Fibroblast of lung (primary cell): ENCODE measurements around the gene CMIP. TPM values are rescaled to one million over a fixed set of nuclear protein-coding genes. Genes with fewer than 3 reads are reported as not detected.
A peak's percentile ranks its signal among the peaks of the same experiment; 100 is the strongest.
"Not testable (repeated sequence)": the region's sequence is repeated elsewhere in the genome, so short reads cannot be mapped to it uniquely, and the experiment has no call there.

ENCODE experiments used
- DNase-seq, 2 donors: peaks; one replicate each; pipeline versions ENCODE4 v3.0.0 to v3.0.0-alpha.2; 2010; ENCODE audit warnings: low read depth in 2 of 2
- H2AFZ ChIP-seq: 2 replicates; pipeline ENCODE4 v1.5.1; 2012; ENCODE audit warnings: low read length, control low read depth, inconsistent platforms
- H3K27ac ChIP-seq: 2 replicates; pipeline ENCODE4 v1.5.1; 2011; ENCODE audit warnings: low read length, control low read depth; ENCODE audit not compliant: insufficient read depth
- H3K27me3 ChIP-seq: 2 replicates; pipeline ENCODE4 v1.5.1; 2011; ENCODE audit warnings: mild to moderate bottlenecking, low read length; ENCODE audit not compliant: control insufficient read depth, insufficient read depth
- H3K36me3 ChIP-seq: 2 replicates; pipeline ENCODE4 v1.5.1; 2011; ENCODE audit warnings: low read length; ENCODE audit not compliant: control insufficient read depth, insufficient read depth
- H3K4me1 ChIP-seq: 2 replicates; pipeline ENCODE4 v1.5.1; 2011; ENCODE audit warnings: low read length; ENCODE audit not compliant: control insufficient read depth, insufficient read depth; ENCODE audit errors: extremely low read depth
- H3K4me2 ChIP-seq: 2 replicates; pipeline ENCODE4 v1.5.1; 2011; ENCODE audit warnings: low read length, control low read depth; ENCODE audit not compliant: insufficient read depth; ENCODE audit errors: extremely low read depth
- H3K4me3 ChIP-seq, 4 experiments: fragments of 200-600 bp in 1 of 4; sonication (generic) in 1 of 4; replicated peaks in 1 of 4; 2 replicates each; pipeline ENCODE4 v1.5.1; 2011 to 2016; ENCODE audit warnings: low read length in 4 of 4, low read depth in 3 of 4, mild to moderate bottlenecking in 3 of 4, control low read depth in 2 of 4, inconsistent platforms in 1 of 4, mixed read lengths in 1 of 4; ENCODE audit not compliant: insufficient read depth in 1 of 4; ENCODE audit errors: control extremely low read depth in 1 of 4
- H3K79me2 ChIP-seq: 2 replicates; pipeline ENCODE4 v1.5.1; 2012; ENCODE audit warnings: mild to moderate bottlenecking, low read length, inconsistent platforms; ENCODE audit not compliant: control insufficient read depth, insufficient read depth
- H3K9ac ChIP-seq: 2 replicates; pipeline ENCODE4 v1.5.1; 2011; ENCODE audit warnings: mild to moderate bottlenecking, low read length, control low read depth; ENCODE audit not compliant: insufficient read depth
- H3K9me3 ChIP-seq: 2 replicates; pipeline ENCODE4 v1.5.1; 2012; ENCODE audit warnings: low read depth, low read length; ENCODE audit not compliant: control insufficient read depth, insufficient read depth
- H4K20me1 ChIP-seq: 2 replicates; pipeline ENCODE4 v1.5.1; 2011; ENCODE audit warnings: low read length; ENCODE audit not compliant: control insufficient read depth, insufficient read depth; ENCODE audit errors: extremely low read depth
- EZH2 ChIP-seq: IDR thresholded peaks from 2 replicates; pipeline ENCODE4 v1.5.1; 2012; ENCODE audit warnings: low read length, control low read depth, mild to moderate bottlenecking; ENCODE audit errors: missing control alignments
- polyA plus RNA-seq, 2 donors: library from polyadenylated mRNA; depleted of rRNA in 1 of 2; stranded (reverse) in 1 of 2; unstranded in 1 of 2; fragments of >200 nt; gene quantifications; 2 replicates each; pipeline ENCODE4 v1.2.1, GENCODE V29; 2011 to 2012; ENCODE audit warnings: missing spikeins in 1 of 2
- total RNA-seq: library from RNA; depleted of rRNA; stranded (reverse); fragments of >200 nt; gene quantifications from 2 replicates; pipeline ENCODE4 v1.2.1, GENCODE V29; 2014
- TF ChIP-seq, protein P1 (sequence below), 2 donors: IDR thresholded peaks in 1 of 2; conservative IDR thresholded peaks in 1 of 2; 1 replicate in 1 of 2; 2 replicates in 1 of 2; pipeline ENCODE4 v1.5.1; 2011 to 2012; ENCODE audit warnings: low read length in 2 of 2, control low read depth in 1 of 2, inconsistent platforms in 1 of 2, low read depth in 1 of 2, mild to moderate bottlenecking in 1 of 2

CMIP gene
- total and polyA plus RNA-seq, 2 donors (not counting 1 experiment from before 2014, with no cell fraction given), result 1.9 to 5.1 TPM

DNA sequence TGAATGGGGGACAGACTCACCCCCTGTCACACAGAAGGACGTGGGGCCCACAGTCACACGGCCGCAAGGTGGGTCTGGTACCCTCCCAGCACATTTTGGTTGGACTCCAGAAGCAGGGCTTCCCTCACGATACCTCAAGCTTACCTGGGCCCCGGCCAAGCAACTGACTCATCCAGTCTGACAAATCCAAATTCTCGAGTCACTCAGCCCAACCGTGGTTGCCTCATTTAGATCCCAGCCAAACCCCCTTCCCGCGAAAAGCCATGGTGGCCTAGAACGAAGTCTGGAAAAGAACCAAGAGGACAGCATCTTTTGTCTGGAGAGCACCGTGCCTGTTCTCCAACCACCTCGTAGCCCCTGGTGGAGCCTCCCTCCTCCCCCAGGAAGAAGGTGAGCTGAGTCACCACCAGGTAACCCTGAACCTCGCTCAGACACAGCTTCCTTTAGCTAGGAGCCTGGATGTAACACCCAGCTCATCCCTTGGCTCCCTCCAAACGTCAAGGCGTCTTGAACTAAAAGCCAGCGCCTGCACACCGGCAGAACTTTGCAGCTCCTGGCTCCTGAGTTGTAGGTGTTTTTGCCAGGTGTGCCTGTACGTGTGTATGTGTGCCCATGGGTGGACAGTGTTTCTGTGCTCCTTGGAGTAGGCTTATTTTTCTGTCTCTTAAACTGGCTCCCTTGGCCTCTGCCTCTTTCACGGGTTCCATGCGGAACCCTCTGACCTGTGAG is 78.9 kb downstream of the CMIP start:
- Histone ChIP-seq H3K27me3 (no peaks in the 10 kb centered on the region), H2AFZ (no peak overlapping the region), H3K79me2 (peaks cover 2% of the 10 kb centered on the region), H3K27ac (no peak overlapping the region), H3K9me3 (no peaks in the 10 kb centered on the region), H3K36me3 (no peaks in the 10 kb centered on the region), H3K4me3 (no peak overlapping the region), H3K4me1 (peaks cover 3% of the 10 kb centered on the region), H3K9ac (no peak overlapping the region), H3K4me2 (no peak overlapping the region), H4K20me1 (no peaks in the 10 kb centered on the region)
- peak; percentile 74 to 90 for DNase-seq
- TF ChIP-seq EZH2, result no peak
- TF ChIP-seq, protein P1, sequence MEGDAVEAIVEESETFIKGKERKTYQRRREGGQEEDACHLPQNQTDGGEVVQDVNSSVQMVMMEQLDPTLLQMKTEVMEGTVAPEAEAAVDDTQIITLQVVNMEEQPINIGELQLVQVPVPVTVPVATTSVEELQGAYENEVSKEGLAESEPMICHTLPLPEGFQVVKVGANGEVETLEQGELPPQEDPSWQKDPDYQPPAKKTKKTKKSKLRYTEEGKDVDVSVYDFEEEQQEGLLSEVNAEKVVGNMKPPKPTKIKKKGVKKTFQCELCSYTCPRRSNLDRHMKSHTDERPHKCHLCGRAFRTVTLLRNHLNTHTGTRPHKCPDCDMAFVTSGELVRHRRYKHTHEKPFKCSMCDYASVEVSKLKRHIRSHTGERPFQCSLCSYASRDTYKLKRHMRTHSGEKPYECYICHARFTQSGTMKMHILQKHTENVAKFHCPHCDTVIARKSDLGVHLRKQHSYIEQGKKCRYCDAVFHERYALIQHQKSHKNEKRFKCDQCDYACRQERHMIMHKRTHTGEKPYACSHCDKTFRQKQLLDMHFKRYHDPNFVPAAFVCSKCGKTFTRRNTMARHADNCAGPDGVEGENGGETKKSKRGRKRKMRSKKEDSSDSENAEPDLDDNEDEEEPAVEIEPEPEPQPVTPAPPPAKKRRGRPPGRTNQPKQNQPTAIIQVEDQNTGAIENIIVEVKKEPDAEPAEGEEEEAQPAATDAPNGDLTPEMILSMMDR (conservative IDR thresholded peaks at IDR 0.05 in 1 of 2, IDR thresholded peaks at IDR 0.05 in 1 of 2; ENCODE audit: low read depth in 1 of 2, low read length in 2 of 2), result no peak

GRCh38 chr16:81524382-81524781 is 79.8 kb downstream of the CMIP start:
- Histone ChIP-seq H3K9ac (no peak overlapping the region), H3K4me2 (no peak overlapping the region), H3K4me3 (no peak overlapping the region), H4K20me1 (no peaks in the 10 kb centered on the region), H2AFZ (no peak overlapping the region), H3K27me3 (no peaks in the 10 kb centered on the region), H3K4me1 (peaks cover 3% of the 10 kb centered on the region), H3K79me2 (peaks cover 2% of the 10 kb centered on the region), H3K9me3 (no peaks in the 10 kb centered on the region), H3K36me3 (no peaks in the 10 kb centered on the region), H3K27ac (no peak overlapping the region)
- TF ChIP-seq, protein P1 (conservative IDR thresholded peaks at IDR 0.05 in 1 of 2, IDR thresholded peaks at IDR 0.05 in 1 of 2; ENCODE audit: low read depth in 1 of 2, low read length in 2 of 2), result no peak
- no peak for TF ChIP-seq EZH2
- peak in 1 of 2 donors; percentile 57 for DNase-seq

DNA sequence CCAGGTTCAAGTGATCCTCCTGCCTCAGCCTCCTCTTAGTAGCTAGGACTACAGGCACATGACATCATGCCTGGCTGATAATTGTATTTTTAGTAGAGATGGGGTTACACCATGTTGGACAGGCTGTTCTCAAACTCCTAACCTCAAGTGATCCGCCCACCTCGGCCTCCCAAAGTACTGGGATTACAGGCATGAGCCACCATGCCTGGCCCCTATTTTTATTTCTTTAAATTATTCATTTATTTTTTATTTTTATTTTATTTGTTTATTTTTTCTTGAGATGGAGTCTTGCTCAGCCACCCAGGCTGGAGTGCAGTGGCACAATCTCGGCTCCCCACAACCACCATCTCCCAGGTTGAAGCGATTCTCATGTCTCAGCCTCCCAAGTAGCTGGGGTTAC is 80.3 kb downstream of the CMIP start:
- not testable (repeated sequence) for DNase-seq, H2AFZ ChIP-seq, H3K79me2 ChIP-seq, H3K36me3 ChIP-seq, H3K4me3 ChIP-seq, H3K27me3 ChIP-seq, H3K9me3 ChIP-seq, H4K20me1 ChIP-seq, H3K4me1 ChIP-seq, H3K9ac ChIP-seq, H3K4me2 ChIP-seq, H3K27ac ChIP-seq
